HEK293 (cell line): ENCODE data around the gene MYO15B.
A peak's percentile ranks its signal among the peaks of the same experiment; 100 is the strongest.

Source experiments
- CTCF ChIA-PET: fragments of 350-600 bp; formaldehyde crosslinking; extraction: SDS; loops from one replicate; lab custom pipeline; 2021; ENCODE audit warnings: antibody characterized with exemption; lab: Yijun Ruan, JAX
- POLR2A ChIA-PET: fragments of 300-600 bp; formaldehyde crosslinking; extraction: SDS; loops from one replicate; lab custom pipeline; 2020; ENCODE audit warnings: antibody characterized with exemption, inconsistent platforms; lab: Yijun Ruan, JAX
- H3K27ac ChIP-seq: fragments of 200-500 bp; sonication (Bioruptor generic); 2 replicates; pipeline ENCODE4 v1.5.1; 2014; ENCODE audit warnings: low read depth, low read length, control low read depth, inconsistent platforms; ENCODE audit errors: extremely low read depth
- H3K36me3 ChIP-seq, 2 experiments: fragments of 200-500 bp in 1 of 2; sonication (Bioruptor generic) in 1 of 2; 1 replicate in 1 of 2; 2 replicates in 1 of 2; pipeline ENCODE4 v1.5.1; 2014 to 2017; ENCODE audit warnings: inconsistent platforms in 2 of 2, low read length in 2 of 2; ENCODE audit not compliant: control insufficient read depth in 2 of 2, insufficient read depth in 1 of 2
- H3K4me1 ChIP-seq: fragments of 200-500 bp; sonication (Bioruptor generic); 2 replicates; pipeline ENCODE4 v1.5.1; 2014; ENCODE audit warnings: mild to moderate bottlenecking, low read length, inconsistent platforms; ENCODE audit not compliant: control insufficient read depth, insufficient read depth
- H3K4me3 ChIP-seq: 2 replicates; pipeline ENCODE4 v1.5.1; 2011; ENCODE audit warnings: low read depth, mild to moderate bottlenecking, control low read depth, low read length, moderate library complexity
- H3K9me3 ChIP-seq: fragments of 200-500 bp; sonication (Bioruptor generic); 2 replicates; pipeline ENCODE4 v1.5.1; 2014; ENCODE audit warnings: low read depth, low read length, inconsistent platforms; ENCODE audit not compliant: control insufficient read depth, insufficient read depth
- ZBTB20 ChIP-seq: fragments of 450-650 bp; formaldehyde crosslinking; IDR thresholded peaks from 2 replicates; pipeline ENCODE4 v1.5.1; 2016; ENCODE audit warnings: missing biosample characterization, missing genetic modification characterization
- ZNF221 ChIP-seq: fragments of 450-650 bp; formaldehyde crosslinking; IDR thresholded peaks from 2 replicates; pipeline ENCODE4 v1.5.1; 2017; ENCODE audit warnings: missing biosample characterization, missing genetic modification characterization, borderline replicate concordance
- ZNF433 ChIP-seq: fragments of 450-650 bp; formaldehyde crosslinking; IDR thresholded peaks from 2 replicates; pipeline ENCODE4 v1.5.1; 2016; ENCODE audit warnings: missing biosample characterization, missing genetic modification characterization, low read depth
- ZNF513 ChIP-seq: fragments of 450-650 bp; IDR thresholded peaks from 2 replicates; pipeline ENCODE4 v1.5.1; 2018; ENCODE audit warnings: missing biosample characterization, missing genetic modification characterization
- ZNF792 ChIP-seq: fragments of 450-650 bp; formaldehyde crosslinking; IDR thresholded peaks from 2 replicates; pipeline ENCODE4 v1.5.1; 2016; ENCODE audit warnings: missing biosample characterization, missing genetic modification characterization

MYO15B gene

GRCh38 chr17:75668489-75668888 lies 80.9 kb downstream of the MYO15B start:
- Histone ChIP-seq H3K36me3 (peaks cover 47 to 66% of the 10 kb centered on the region in 2 experiments), H3K9me3 (no peaks in the 10 kb centered on the region), H3K4me3 (peak overlapping the region; percentile 95; the same call in 1 of the 2 replicates), H3K27ac (no peak overlapping the region), H3K4me1 (peaks cover 10% of the 10 kb centered on the region; the same call in 1 of the 2 replicates)
- TF ChIP-seq ZNF433 (tag by site-specific recombination) (no peak), ZBTB20 (tag by site-specific recombination) (no peak), ZNF513 (tag by site-specific recombination) (peak; percentile 69)
- ChIA-PET POLR2A (interaction anchor here (1.2 to 3.3 kb wide), 2 partner anchors 12 to 80 kb away, joined by 3 to 11 read pairs; no protein-coding TSS in a partner anchor), CTCF (interaction anchor here (0.9 to 4.6 kb wide), 3 partner anchors 35 to 80 kb away, joined by 3 to 48 read pairs (median 42); partner anchors contain the start of gene SMIM5)

DNA sequence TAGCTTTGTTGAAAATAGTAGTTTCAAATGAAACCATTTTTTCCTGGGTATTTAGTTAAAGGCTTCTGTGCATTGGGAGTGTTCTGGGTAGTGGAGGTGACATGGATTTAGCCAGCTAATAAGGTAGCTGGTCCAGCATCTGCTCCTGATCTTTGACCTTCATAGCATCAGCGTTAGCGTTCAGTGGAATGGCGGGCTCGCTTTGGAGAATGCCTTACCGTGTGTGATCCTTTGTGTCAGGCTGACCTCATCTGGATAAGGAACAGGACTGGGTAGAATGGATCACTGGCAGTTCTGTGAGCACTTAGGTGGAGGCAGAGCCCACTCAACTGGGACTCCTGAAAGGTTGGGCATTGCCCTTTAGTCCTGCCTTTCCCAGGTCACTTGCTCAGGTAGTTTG lies 83.3 kb downstream of the MYO15B start:
- Histone ChIP-seq H3K27ac (no peak overlapping the region), H3K4me3 (no peak overlapping the region), H3K4me1 (peaks cover 10% of the 10 kb centered on the region; the same call in 1 of the 2 replicates), H3K9me3 (no peaks in the 10 kb centered on the region), H3K36me3 (peaks cover 52 to 59% of the 10 kb centered on the region in 2 experiments)
- CTCF ChIA-PET = interaction anchor here (0.6 to 16.4 kb wide), 8 partner anchors 9 to 115 kb away, joined by 3 to 308 read pairs (median 8); partner anchors contain the start of gene SMIM5
- POLR2A ChIA-PET = interaction anchor here (1.4 kb wide), 1 partner anchor 10 kb away, joined by 4 read pairs; no protein-coding TSS in a partner anchor
- TF ChIP-seq ZNF513 (tag by site-specific recombination) = no peak
- no peak for TF ChIP-seq ZBTB20 (tag by site-specific recombination)

GRCh38 chr17:75672011-75672410 lies 84.4 kb downstream of the MYO15B start:
- POLR2A ChIA-PET = interaction anchor here (0.5 kb wide), 1 partner anchor 72 kb away, joined by 3 read pairs; no protein-coding TSS in a partner anchor
- Histone ChIP-seq H3K27ac (no peak overlapping the region), H3K36me3 (peaks cover 62 to 70% of the 10 kb centered on the region in 2 experiments), H3K9me3 (no peaks in the 10 kb centered on the region), H3K4me3 (no peak overlapping the region), H3K4me1 (peaks cover 7% of the 10 kb centered on the region; the same call in 1 of the 2 replicates)
- CTCF ChIA-PET = interaction anchor here (0.5 to 16.4 kb wide), 9 partner anchors 8 to 95 kb away, joined by 3 to 308 read pairs (median 4); partner anchors contain the start of gene SMIM5
- TF ChIP-seq ZNF221 (tag by site-specific recombination) = no peak

- no peak for TF ChIP-seq ZNF792 (tag by site-specific recombination)
- Histone ChIP-seq H3K4me3 (no peak overlapping the region), H3K4me1 (no peaks in the 10 kb centered on the region), H3K36me3 (peaks cover 71 to 77% of the 10 kb centered on the region in 2 experiments), H3K9me3 (no peaks in the 10 kb centered on the region), H3K27ac (no peak overlapping the region)
- POLR2A ChIA-PET = interaction anchor here (0.8 kb wide), 1 partner anchor 74 kb away, joined by 3 read pairs; no protein-coding TSS in a partner anchor
- CTCF ChIA-PET = interaction anchor here (0.8 to 16.4 kb wide), 12 partner anchors 18 to 209 kb away, joined by 3 to 308 read pairs (median 4); partner anchors contain the start of gene SMIM5
These were observed 85.9 kb downstream of the MYO15B start for GRCh38 chr17:75673487-75673886.
